Sigmoid colon (tissue), 4 donors: ENCODE measurements around the gene BCAS1.

Experiments used
- CTCF ChIP-seq, 4 experiments: fragments of 450-650 bp in 3 of 4; fragments of 200-600 bp in 1 of 4; IDR thresholded peaks; one replicate each; pipeline ENCODE4 v1.5.1; 2016 to 2019; ENCODE audit warnings: antibody characterized with exemption in 4 of 4, mild to moderate bottlenecking in 3 of 4, moderate library complexity in 2 of 4
- EP300 ChIP-seq, 4 donors: sonication (generic); formaldehyde crosslinking; IDR thresholded peaks; one replicate each; pipeline ENCODE4 v1.6.1; 2017; ENCODE audit warnings: antibody characterized with exemption in 4 of 4
- POLR2A ChIP-seq, 2 donors: fragments of 450-650 bp; IDR thresholded peaks; one replicate each; pipeline ENCODE4 v1.6.1; 2016; ENCODE audit warnings: antibody characterized with exemption in 2 of 2, mild to moderate bottlenecking in 2 of 2, moderate library complexity in 2 of 2

- TF ChIP-seq CTCF (IDR thresholded peaks at IDR 0.05): no peak
- no peak for TF ChIP-seq EP300 (IDR thresholded peaks at IDR 0.05)
- no peak for TF ChIP-seq POLR2A (IDR thresholded peaks at IDR 0.05)
These were observed 18.0 kb upstream of the BCAS1 start for GRCh38 chr20:54088430-54088829.
